Thyroid gland (tissue), 4 donors: ENCODE measurements around the gene KLK1.

Experiments
- CTCF ChIP-seq, 6 experiments: fragments of 200-600 bp in 3 of 6; fragments of 450-650 bp in 3 of 6; sonication (generic) in 3 of 6; IDR thresholded peaks; one replicate each; pipeline ENCODE4 v1.5.1; 2016 to 2019; ENCODE audit warnings: antibody characterized with exemption in 6 of 6, mild to moderate bottlenecking in 2 of 6, inconsistent platforms in 1 of 6, moderate library complexity in 1 of 6
- POLR2A ChIP-seq, 2 donors: fragments of 450-650 bp; IDR thresholded peaks; one replicate each; pipeline ENCODE4 v1.6.1; 2017; ENCODE audit warnings: antibody characterized with exemption in 2 of 2, mild to moderate bottlenecking in 2 of 2, moderate library complexity in 1 of 2

GRCh38 chr19:50819636-50820035, 4.0 kb downstream of the KLK1 start:
- TF ChIP-seq CTCF (IDR thresholded peaks at IDR 0.05) (no peak), POLR2A (IDR thresholded peaks at IDR 0.05) (no peak)
